Measurements from ENCODE around the gene BRPF1.
"Not testable (repeated sequence)": the region's sequence is repeated elsewhere in the genome, so short reads cannot be mapped to it uniquely, and the experiment has no call there.

Gene BRPF1

GRCh38 chr3:9769426-9770275, 38.1 kb downstream of the BRPF1 start, which contains the start of gene CAMK1:
TSS of gene CAMK1 (minus strand) at chr3:9769947. CDS start at chr3:9767749, 2,198 bp downstream.
- DNase-seq: peak; percentile 9

- no peak for DNase-seq
Observed at GRCh38 chr3:9770276-9770812, 38.8 kb downstream of the BRPF1 start.

DNA sequence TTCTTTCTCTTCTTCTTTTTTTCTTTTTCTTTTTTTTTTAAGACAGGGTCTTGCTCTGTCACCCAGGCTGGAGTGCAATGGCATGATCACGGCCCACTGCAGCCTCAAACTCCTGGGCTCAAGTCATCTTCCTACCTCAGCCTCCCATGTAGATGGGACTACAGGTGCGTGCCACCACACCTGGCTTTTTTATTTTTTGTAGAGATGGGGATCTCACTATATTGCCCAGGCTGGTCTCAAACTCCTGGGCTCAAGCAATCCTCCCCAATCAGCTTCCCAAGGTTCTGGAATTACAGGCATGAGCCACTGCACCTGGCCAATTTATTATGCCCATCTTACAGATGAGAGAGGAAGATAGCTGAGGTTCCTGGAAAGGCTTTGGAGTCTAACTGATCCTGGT, 39.5 kb downstream of the BRPF1 start:
- DNase-seq: not testable (repeated sequence)

- DNase-seq: no peak
Observed at GRCh38 chr3:9776896-9777693, 45.6 kb downstream of the BRPF1 start.

DNA sequence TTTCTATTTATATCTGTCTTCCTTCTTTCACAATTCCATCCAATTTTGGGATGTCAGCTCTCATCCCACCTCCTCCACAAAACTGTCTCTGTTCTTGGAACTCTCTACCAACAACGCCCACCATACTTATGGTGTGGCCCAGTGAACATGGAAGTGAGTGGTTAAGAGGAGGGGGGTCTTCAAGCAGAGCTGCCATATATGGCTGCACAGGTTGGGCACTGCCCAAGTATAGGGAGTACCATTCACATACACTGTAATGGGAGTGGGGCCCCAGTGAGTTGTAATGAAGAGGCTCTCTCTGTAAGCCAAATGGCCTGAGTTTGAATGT, 46.1 kb downstream of the BRPF1 start:
- DNase-seq: no peak

GRCh38 chr3:9778143-9779074, 46.9 kb downstream of the BRPF1 start:
- DNase-seq: no peak

GRCh38 chr3:9779075-9779593, 47.6 kb downstream of the BRPF1 start:
- no peak for DNase-seq

GRCh38 chr3:9779721-9780457, 48.4 kb downstream of the BRPF1 start:
- DNase-seq: no peak

- no peak for DNase-seq
Observed at GRCh38 chr3:9780458-9780812, 48.9 kb downstream of the BRPF1 start.

- no peak for DNase-seq
Observed at GRCh38 chr3:9780910-9781309, 49.4 kb downstream of the BRPF1 start.

DNA sequence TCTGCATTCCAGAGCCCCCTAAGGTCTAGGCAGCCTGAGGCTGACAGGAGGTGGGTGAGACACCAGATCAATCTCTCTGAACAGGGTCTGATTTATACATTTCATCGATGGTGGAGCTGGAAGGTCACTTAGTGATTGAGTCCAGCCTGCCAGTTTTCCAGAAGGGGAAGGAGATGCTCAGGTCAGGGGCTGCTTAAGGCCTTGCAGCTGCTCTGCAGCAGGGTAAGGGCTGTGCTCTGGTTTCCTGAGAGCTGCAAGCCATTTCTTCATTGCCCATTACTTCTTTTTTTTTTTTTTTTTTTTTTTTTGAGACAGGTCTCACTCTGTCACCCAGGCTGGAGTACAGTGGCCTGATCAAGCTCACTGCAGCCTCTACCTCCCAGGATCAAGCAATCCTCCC, 50.0 kb downstream of the BRPF1 start:
- no peak for DNase-seq

GRCh38 chr3:9781978-9782603, 50.6 kb downstream of the BRPF1 start:
- no peak for DNase-seq

GRCh38 chr3:9782770-9783169, 51.2 kb downstream of the BRPF1 start:
- no peak for DNase-seq

DNA sequence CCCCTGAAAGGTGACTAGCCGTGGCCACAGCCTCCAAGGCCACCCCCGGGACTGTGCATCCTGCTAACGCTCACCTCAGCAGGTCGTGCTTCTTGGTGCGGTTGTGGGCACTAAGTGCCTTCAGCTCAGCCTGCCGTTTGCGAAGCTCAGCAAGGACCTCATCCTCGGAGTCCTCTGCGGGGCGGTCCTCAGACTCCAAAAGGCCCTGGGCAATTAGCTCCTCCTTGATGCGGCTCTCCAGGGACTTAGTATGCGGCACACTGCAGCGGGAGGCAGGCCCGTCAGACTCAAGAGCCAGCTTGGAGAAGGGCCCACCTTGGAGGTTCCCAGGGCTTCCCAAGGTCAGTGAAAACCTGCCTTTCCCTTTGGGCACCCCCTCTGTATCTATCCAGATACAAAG, 52.4 kb downstream of the BRPF1 start:
- DNase-seq: no peak

GRCh38 chr3:9784965-9785364, 53.4 kb downstream of the BRPF1 start:
- DNase-seq: no peak

GRCh38 chr3:9785602-9786001, 54.1 kb downstream of the BRPF1 start:
- no peak for DNase-seq

DNA sequence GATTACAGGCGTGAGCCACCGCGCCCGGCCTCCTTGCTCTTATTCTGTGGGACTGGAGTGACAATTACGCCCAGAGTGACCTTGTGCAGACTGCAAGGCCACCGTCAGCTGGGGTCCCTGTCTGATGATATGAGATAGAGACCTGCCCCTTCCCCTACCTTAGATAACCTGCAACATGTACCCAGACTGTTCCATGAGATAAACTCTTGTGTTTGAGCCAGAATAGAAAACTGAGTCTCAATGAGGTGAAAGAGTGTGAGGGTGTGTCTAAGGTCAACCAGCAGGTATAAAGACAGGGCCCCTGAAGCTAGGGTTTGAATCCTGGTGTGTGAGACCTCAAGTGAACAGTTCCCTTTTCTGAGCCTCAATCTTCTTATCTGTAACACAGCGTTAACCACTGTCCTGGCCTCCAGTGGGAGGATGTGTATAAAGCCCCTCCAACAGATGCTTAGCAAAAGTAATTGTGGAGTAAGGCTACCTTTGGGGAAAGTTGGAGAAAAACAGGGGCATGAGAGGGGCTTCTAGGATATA, 54.7 kb downstream of the BRPF1 start:
- no peak for DNase-seq

- DNase-seq: no peak
Observed at GRCh38 chr3:9786825-9787669, 55.5 kb downstream of the BRPF1 start.

- no peak for DNase-seq
Observed at GRCh38 chr3:9787714-9788113, 56.2 kb downstream of the BRPF1 start.

- no peak for DNase-seq
Observed at GRCh38 chr3:9791127-9791526, 59.6 kb downstream of the BRPF1 start.

Measured in NCI-H1105 (cell line).